Tibial artery (tissue), 4 donors: Measurements from ENCODE around the gene MYO7B.

Source experiments
- DNase-seq, 2 donors: peaks; one replicate each; pipeline ENCODE4 v3.0.0-alpha.2; 2019
- H3K27ac ChIP-seq, 2 donors: fragments of 200-600 bp; sonication (generic) in 1 of 2; 1 replicate in 1 of 2; 2 replicates in 1 of 2; pipeline ENCODE4 v1.5.1; 2018 to 2019; ENCODE audit warnings: mild to moderate bottlenecking in 1 of 2
- H3K27me3 ChIP-seq, 2 donors: fragments of 200-600 bp; sonication (generic) in 1 of 2; one replicate each; pipeline versions ENCODE4 v1.5.1 to v1.6.0; 2016 to 2019
- H3K36me3 ChIP-seq, 3 donors: fragments of 200-600 bp; sonication (generic) in 2 of 3; one replicate each; pipeline ENCODE4 v1.5.1; 2016 to 2019; ENCODE audit warnings: mild to moderate bottlenecking in 2 of 3
- H3K4me1 ChIP-seq, 4 donors: fragments of 200-600 bp; sonication (generic) in 2 of 4; 1 replicate in 3 of 4; 2 replicates in 1 of 4; pipeline ENCODE4 v1.5.1; 2016 to 2019
- H3K4me3 ChIP-seq, 2 donors: fragments of 200-600 bp; sonication (generic) in 1 of 2; 1 replicate in 1 of 2; 2 replicates in 1 of 2; pipeline ENCODE4 v1.5.1; 2018 to 2019; ENCODE audit warnings: mild to moderate bottlenecking in 2 of 2
- H3K9me3 ChIP-seq, 3 donors: fragments of 200-600 bp; sonication (generic) in 1 of 3; one replicate each; pipeline ENCODE4 v1.5.1; 2016 to 2019
- CTCF ChIP-seq, 2 experiments: fragments of 200-600 bp in 1 of 2; fragments of 450-650 bp in 1 of 2; IDR thresholded peaks; one replicate each; pipeline ENCODE4 v1.5.1; 2017 to 2019; ENCODE audit warnings: antibody characterized with exemption in 2 of 2, mild to moderate bottlenecking in 1 of 2, moderate library complexity in 1 of 2
- intact Hi-C: fragments of 100-400 bp; cut with DNase I; formaldehyde crosslinking; loops from one replicate; pipeline ENCODE4 v1.15.0; 2023; ENCODE audit warnings: low total_unique reads

MYO7B gene

GRCh38 chr2:127669056-127669455 lies 133.6 kb downstream of the MYO7B start:
- DNase-seq = no peak
- Histone ChIP-seq H3K27ac (peak overlapping the region; percentile 8 to 95), H3K27me3 (no peaks in the 10 kb centered on the region), H3K9me3 (no peaks in the 10 kb centered on the region), H3K4me1 (peaks cover 0 to 86% (median 52%) of the 10 kb centered on the region in 4 donors), H3K4me3 (no peak overlapping the region), H3K36me3 (no peaks in the 10 kb centered on the region)
- no peak for TF ChIP-seq CTCF (IDR thresholded peaks at IDR 0.05)
- intact Hi-C loops = no loop called here

DNA sequence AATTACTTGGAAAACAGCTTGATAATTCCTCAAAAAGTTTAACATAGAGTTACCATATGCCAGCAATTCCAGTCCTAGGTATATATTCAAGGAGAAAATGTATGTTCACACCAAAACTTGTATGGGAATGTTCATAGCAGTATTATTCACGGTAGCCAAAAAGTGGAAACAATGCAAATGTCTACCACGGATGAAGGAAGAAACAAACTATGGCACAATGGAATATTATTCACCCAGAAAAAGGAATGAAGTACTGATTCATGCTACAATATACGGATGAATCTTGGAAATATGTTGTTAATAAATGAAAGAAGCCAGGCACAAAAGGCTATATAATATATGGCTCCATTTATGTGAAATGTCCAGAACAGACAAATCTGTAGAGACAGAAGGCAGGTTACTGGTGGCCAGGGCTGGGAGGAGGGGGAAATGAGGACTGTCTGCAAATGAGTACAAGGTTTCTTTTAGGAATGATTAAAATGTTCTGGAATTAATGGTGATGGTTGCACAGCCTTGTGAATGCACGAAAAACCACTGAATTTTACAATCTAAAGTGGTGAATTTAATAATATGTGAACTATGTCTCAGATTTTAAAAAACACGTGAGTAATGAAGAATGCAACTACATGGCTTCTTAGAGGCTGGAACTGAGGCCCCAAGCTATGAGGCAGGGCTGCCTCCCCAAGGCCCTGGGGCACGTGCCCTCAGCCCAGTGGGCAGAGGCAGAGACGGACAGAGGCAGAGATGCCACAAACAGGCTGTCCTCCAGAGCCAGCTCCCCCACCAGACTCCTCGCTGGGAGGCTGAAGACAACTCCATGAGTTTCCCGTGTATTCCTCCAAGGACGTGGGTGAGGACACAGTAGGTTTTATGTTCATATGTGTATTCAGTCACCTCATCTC lies 134.8 kb downstream of the MYO7B start:
- H3K4me3 ChIP-seq = no peak overlapping the region
- no peak for DNase-seq
- TF ChIP-seq CTCF (IDR thresholded peaks at IDR 0.05) = no peak
- H3K9me3 ChIP-seq = no peaks in the 10 kb centered on the region
- no peaks in the 10 kb centered on the region for H3K36me3 ChIP-seq
- peak overlapping the region; percentile 49 to 95 for H3K27ac ChIP-seq
- H3K4me1 ChIP-seq = peaks cover 0 to 74% (median 45%) of the 10 kb centered on the region in 4 donors
- intact Hi-C loops = loop anchor here (10.0 kb wide), 1 partner anchor 286 kb away; the partner anchor contains the start of gene MAP3K2
- H3K27me3 ChIP-seq = no peaks in the 10 kb centered on the region

DNA sequence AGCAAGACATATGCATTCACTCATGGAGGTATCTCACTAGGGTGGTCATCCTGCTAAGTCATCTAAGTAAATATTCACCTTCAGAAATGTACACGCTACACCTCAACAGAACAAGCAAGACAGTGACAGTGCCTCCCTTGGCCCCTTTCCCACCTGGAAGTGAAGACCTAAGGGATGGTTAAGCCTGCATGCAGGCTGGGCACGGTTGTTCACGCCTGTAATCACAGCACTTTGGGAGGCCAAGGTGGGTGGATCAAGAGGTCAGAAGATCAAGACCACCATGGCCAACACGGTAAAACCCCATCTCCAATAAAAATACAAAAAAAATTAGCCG lies 135.4 kb downstream of the MYO7B start:
- H3K27me3 ChIP-seq = no peaks in the 10 kb centered on the region
- intact Hi-C loops = loop anchor here (10.0 kb wide), 1 partner anchor 286 kb away; the partner anchor contains the start of gene MAP3K2
- H3K9me3 ChIP-seq = no peaks in the 10 kb centered on the region
- DNase-seq = no peak
- H3K36me3 ChIP-seq = no peaks in the 10 kb centered on the region
- H3K4me1 ChIP-seq = peaks cover 0 to 70% (median 43%) of the 10 kb centered on the region in 4 donors
- H3K4me3 ChIP-seq = peak overlapping the region in 1 of 2 donors; percentile 97
- TF ChIP-seq CTCF (IDR thresholded peaks at IDR 0.05) = no peak
- H3K27ac ChIP-seq = peak overlapping the region; percentile 49 to 95

DNA sequence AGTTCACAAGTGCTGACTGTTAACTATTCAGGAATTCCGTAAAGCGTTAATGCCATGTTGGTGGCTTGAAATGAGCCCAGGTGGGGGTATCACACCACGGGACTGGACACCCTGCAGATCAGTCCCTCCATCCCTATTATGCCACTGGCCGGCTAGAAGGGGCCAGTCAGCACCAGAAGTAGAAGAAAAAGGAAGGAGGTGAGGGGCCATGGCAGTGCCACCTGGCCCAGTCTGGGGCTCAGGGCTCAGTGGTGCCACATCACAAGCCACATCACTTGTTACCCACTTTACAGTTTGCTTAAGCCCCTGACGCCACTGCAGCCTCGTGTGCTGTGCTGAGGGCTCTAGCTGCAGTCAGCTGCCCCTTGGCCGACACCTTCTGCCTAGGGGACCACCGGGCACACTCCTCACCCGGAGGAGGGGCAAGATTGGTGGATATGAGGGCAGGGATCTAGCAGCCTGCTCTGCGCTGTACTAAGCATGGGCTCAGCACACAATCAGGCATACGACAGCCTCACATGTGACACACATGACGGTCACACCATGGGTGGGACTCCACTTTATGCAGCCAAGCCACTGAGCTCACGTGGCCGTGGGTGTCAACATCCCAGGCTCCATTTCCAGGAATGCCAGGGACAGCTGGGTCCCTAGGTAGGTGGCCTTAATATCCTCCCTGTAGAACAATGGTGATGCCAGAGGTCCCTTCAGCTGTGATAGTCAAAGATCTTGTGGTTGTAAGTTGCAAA lies 136.2 kb downstream of the MYO7B start:
- H3K27me3 ChIP-seq = no peaks in the 10 kb centered on the region
- no peaks in the 10 kb centered on the region for H3K36me3 ChIP-seq
- peak overlapping the region; percentile 93 to 95 for H3K27ac ChIP-seq
- intact Hi-C loops = loop anchor here (10.0 kb wide), 1 partner anchor 287 kb away; the partner anchor contains the start of gene MAP3K2
- H3K4me1 ChIP-seq = peaks cover 0 to 70% (median 47%) of the 10 kb centered on the region in 4 donors
- H3K4me3 ChIP-seq = peak overlapping the region; percentile 89 to 97
- no peak for TF ChIP-seq CTCF (IDR thresholded peaks at IDR 0.05)
- H3K9me3 ChIP-seq = no peaks in the 10 kb centered on the region
- DNase-seq = no peak

DNA sequence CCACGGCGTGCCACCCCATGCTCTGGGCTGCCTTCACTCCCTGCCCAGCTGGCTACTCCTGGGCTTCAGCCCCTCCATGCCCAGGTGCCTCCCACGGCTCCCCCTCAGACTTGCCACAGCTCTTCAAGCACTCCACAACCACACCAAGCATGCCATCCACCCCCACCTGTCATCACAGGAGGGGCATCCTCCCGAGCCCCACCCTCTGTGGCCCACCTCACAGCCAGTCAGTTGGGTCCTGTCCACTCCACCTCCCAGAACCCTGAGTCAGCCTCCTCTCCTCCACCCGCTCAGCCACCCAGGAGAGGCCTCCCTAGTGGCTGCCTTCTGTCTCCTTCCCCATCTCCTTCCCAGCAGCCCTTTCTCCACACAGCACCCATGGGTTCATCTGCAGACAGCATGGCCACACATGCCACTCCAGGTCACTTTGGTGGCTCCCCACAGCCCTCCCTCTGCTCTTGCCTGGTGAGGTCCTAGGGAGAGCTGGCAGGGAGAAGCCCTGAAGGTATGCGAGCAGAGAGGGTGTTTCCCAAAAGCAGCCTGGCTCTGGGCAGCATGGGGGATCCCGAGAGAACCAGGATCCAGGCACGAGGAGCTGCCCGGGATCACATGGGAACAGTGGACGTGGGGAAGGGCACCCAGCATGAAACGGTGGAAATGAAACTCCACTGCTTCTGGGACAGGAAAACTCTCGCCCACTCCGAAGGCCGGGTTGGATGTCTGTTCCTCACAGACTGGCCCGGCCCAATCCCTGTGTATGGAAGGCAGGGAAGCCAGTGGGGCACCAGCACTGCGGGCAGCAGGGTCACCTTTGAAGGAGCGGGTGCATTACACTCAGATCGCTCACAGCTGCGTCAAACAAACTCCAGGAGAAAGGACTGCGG lies 137.1 kb downstream of the MYO7B start:
- Histone ChIP-seq H3K9me3 (no peaks in the 10 kb centered on the region), H3K4me3 (peak overlapping the region; percentile 89 to 97), H3K27me3 (no peaks in the 10 kb centered on the region), H3K4me1 (peaks cover 0 to 71% (median 52%) of the 10 kb centered on the region in 4 donors), H3K36me3 (no peaks in the 10 kb centered on the region), H3K27ac (peak overlapping the region; percentile 93 to 95)
- DNase-seq = peak in 1 of 2 donors; percentile 81
- intact Hi-C loops = loop anchor here (10.0 kb wide), 1 partner anchor 288 kb away; the partner anchor contains the start of gene MAP3K2
- TF ChIP-seq CTCF (IDR thresholded peaks at IDR 0.05) = no peak
